ENCODE results near the gene SUMO4.
A peak's percentile ranks its signal among the peaks of the same experiment; 100 is the strongest.

Gene SUMO4

DNA sequence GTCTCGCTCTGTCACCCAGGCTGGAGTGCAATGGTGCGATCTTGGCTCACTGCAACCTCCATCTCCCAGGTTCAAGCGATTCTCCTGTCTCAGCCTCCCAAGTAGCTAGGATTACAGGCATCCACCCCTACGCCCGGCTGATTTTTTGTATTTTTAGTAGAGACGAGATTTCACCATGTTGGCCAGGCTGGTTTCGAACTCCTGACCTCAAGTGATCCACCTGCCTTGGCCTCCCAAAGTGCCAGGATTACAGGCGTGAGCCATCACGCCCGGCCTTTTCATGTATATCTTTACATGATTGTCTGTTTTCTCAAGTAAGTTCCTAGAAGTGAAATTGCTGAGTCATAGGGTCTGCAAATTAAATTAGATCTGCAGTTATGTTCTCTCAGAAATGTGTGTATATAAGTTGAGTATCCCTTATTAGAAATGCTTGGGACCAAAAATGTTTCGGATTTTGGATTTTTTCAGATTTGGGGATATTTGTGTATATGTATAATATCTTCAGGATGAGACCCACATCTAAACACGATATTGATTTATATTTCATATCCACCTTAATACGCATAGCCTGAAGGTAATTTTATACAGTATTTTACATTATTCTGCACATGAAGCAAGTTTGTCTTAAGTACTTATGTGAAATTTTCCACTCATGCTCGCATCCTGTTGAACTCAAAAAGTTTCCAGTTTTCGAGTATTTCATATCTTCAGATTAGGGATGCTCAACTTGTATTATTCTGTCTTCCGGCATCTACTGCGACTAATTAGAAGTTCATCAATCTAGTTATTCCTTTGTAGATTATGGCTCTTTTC, 42.1 kb upstream of the SUMO4 start:
- CTCF ChIA-PET: interaction anchor here (1.3 kb wide), 1 partner anchor 74 kb away, joined by 4 read pairs; no protein-coding TSS in a partner anchor
- no peak overlapping the region for H3K27ac ChIP-seq (ENCODE audit: extremely low read depth, low read depth, low read length)
- TF ChIP-seq ZNF624 (tag by site-specific recombination; IDR thresholded peaks at IDR 0.05) (no peak), ZFP37 (tag by site-specific recombination; IDR thresholded peaks at IDR 0.05) (peak; percentile 99), ZNF157 (tag by site-specific recombination; IDR thresholded peaks at IDR 0.05) (no peak)
- TF ChIP-seq, protein P1, sequence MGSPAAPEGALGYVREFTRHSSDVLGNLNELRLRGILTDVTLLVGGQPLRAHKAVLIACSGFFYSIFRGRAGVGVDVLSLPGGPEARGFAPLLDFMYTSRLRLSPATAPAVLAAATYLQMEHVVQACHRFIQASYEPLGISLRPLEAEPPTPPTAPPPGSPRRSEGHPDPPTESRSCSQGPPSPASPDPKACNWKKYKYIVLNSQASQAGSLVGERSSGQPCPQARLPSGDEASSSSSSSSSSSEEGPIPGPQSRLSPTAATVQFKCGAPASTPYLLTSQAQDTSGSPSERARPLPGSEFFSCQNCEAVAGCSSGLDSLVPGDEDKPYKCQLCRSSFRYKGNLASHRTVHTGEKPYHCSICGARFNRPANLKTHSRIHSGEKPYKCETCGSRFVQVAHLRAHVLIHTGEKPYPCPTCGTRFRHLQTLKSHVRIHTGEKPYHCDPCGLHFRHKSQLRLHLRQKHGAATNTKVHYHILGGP (tag by site-specific recombination; IDR thresholded peaks at IDR 0.05): peak; percentile 54; the same call in 1 of the 2 replicates
- peaks cover 0 to 2% of the 10 kb centered on the region in 2 experiments; a peak in 1 of 3 replicates for H3K36me3 ChIP-seq (ENCODE audit: control insufficient read depth in 2 of 2, insufficient read depth in 1 of 2, low read length in 2 of 2)
- no peak overlapping the region for H3K4me3 ChIP-seq (ENCODE audit: low read depth, low read length)
- no peaks in the 10 kb centered on the region for H3K9me3 ChIP-seq (ENCODE audit: control insufficient read depth, insufficient read depth, low read depth, low read length)
- POLR2A ChIA-PET: no interaction called here
- no peaks in the 10 kb centered on the region for H3K4me1 ChIP-seq (ENCODE audit: control insufficient read depth, insufficient read depth, low read length)

- H3K9me3 ChIP-seq (ENCODE audit: control insufficient read depth, insufficient read depth, low read depth, low read length): no peaks in the 10 kb centered on the region
- peaks cover 3% of the 10 kb centered on the region; the same call in 1 of the 2 replicates for H3K4me1 ChIP-seq (ENCODE audit: control insufficient read depth, insufficient read depth, low read length)
- H3K36me3 ChIP-seq (ENCODE audit: control insufficient read depth in 2 of 2, insufficient read depth in 1 of 2, low read length in 2 of 2): peaks cover 0 to 2% of the 10 kb centered on the region in 2 experiments; a peak in 1 of 3 replicates
- TF ChIP-seq ZNF112 (tag by site-specific recombination; IDR thresholded peaks at IDR 0.05): no peak
- no peak for TF ChIP-seq ZNF621 (tag by site-specific recombination; IDR thresholded peaks at IDR 0.05)
- no peak for TF ChIP-seq ZNF114 (tag by site-specific recombination; IDR thresholded peaks at IDR 0.05)
- TF ChIP-seq, protein P2, sequence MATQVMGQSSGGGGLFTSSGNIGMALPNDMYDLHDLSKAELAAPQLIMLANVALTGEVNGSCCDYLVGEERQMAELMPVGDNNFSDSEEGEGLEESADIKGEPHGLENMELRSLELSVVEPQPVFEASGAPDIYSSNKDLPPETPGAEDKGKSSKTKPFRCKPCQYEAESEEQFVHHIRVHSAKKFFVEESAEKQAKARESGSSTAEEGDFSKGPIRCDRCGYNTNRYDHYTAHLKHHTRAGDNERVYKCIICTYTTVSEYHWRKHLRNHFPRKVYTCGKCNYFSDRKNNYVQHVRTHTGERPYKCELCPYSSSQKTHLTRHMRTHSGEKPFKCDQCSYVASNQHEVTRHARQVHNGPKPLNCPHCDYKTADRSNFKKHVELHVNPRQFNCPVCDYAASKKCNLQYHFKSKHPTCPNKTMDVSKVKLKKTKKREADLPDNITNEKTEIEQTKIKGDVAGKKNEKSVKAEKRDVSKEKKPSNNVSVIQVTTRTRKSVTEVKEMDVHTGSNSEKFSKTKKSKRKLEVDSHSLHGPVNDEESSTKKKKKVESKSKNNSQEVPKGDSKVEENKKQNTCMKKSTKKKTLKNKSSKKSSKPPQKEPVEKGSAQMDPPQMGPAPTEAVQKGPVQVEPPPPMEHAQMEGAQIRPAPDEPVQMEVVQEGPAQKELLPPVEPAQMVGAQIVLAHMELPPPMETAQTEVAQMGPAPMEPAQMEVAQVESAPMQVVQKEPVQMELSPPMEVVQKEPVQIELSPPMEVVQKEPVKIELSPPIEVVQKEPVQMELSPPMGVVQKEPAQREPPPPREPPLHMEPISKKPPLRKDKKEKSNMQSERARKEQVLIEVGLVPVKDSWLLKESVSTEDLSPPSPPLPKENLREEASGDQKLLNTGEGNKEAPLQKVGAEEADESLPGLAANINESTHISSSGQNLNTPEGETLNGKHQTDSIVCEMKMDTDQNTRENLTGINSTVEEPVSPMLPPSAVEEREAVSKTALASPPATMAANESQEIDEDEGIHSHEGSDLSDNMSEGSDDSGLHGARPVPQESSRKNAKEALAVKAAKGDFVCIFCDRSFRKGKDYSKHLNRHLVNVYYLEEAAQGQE (tag by site-specific recombination; IDR thresholded peaks at IDR 0.05): no peak
- no peak for TF ChIP-seq SP2 (tag by site-specific recombination; IDR thresholded peaks at IDR 0.05)
- TF ChIP-seq YY1 (tag by site-specific recombination; IDR thresholded peaks at IDR 0.05): no peak
- TF ChIP-seq REPIN1 (tag by site-specific recombination; IDR thresholded peaks at IDR 0.05; ENCODE audit: low read depth): no peak
- TF ChIP-seq ZNF16 (tag by site-specific recombination; IDR thresholded peaks at IDR 0.05; ENCODE audit: low read depth): no peak
- TF ChIP-seq ZNF132 (tag by site-specific recombination; IDR thresholded peaks at IDR 0.05; ENCODE audit: borderline replicate concordance): no peak
- ChIA-PET CTCF (interaction anchor here (0.8 to 1.3 kb wide), 3 partner anchors 8 to 125 kb away, joined by 4 to 5 read pairs (median 4); no protein-coding TSS in a partner anchor), POLR2A (no interaction called here)
- H3K4me3 ChIP-seq (ENCODE audit: low read depth, low read length): no peak overlapping the region
- no peak overlapping the region for H3K27ac ChIP-seq (ENCODE audit: extremely low read depth, low read depth, low read length)
Measured at GRCh38 chr6:149359440-149359839, 40.6 kb upstream of the SUMO4 start.

DNA sequence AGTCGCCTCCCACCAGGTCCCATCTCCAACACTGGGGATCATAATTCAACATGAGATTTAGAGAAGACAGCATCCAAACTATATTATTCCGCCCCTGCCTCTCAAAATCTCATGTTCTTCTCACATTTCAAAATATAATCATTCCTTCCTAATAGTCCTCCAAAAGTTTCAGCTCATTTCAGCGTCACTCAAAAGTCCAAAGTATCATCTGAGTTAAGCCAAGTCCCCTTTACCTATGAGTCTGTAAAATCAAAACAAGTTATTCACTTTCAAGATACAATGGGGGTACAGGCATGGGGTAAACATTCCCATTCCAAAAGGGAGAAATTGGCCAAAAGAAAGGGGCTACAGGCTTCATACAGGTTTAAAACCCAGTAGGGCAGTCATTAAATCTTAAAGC, 39.5 kb upstream of the SUMO4 start:
- ChIA-PET POLR2A (no interaction called here), CTCF (no interaction called here)
- Histone ChIP-seq H3K4me1 (ENCODE audit: control insufficient read depth, insufficient read depth, low read length) (peaks cover 9% of the 10 kb centered on the region), H3K9me3 (ENCODE audit: control insufficient read depth, insufficient read depth, low read depth, low read length) (no peaks in the 10 kb centered on the region), H3K36me3 (ENCODE audit: control insufficient read depth in 2 of 2, insufficient read depth in 1 of 2, low read length in 2 of 2) (peaks cover 0 to 2% of the 10 kb centered on the region in 2 experiments; a peak in 1 of 3 replicates), H3K4me3 (ENCODE audit: low read depth, low read length) (no peak overlapping the region), H3K27ac (ENCODE audit: extremely low read depth, low read depth, low read length) (no peak overlapping the region)
- TF ChIP-seq ZNF398 (tag by site-specific recombination; IDR thresholded peaks at IDR 0.05): no peak
- no peak for TF ChIP-seq ZNF239 (tag by site-specific recombination; IDR thresholded peaks at IDR 0.05)
- TF ChIP-seq ZNF202 (tag by site-specific recombination; IDR thresholded peaks at IDR 0.05; ENCODE audit: borderline replicate concordance): no peak
- TF ChIP-seq FEZF1 (tag by site-specific recombination; IDR thresholded peaks at IDR 0.05): no peak
- no peak for TF ChIP-seq ZNF701 (tag by site-specific recombination; IDR thresholded peaks at IDR 0.05)
- TF ChIP-seq MEIS1 (CRISPR knock-in tag; IDR thresholded peaks at IDR 0.05; ENCODE audit: borderline replicate concordance): no peak
- TF ChIP-seq ZNF24 (tag by site-specific recombination; IDR thresholded peaks at IDR 0.05): no peak
- TF ChIP-seq, protein P3, sequence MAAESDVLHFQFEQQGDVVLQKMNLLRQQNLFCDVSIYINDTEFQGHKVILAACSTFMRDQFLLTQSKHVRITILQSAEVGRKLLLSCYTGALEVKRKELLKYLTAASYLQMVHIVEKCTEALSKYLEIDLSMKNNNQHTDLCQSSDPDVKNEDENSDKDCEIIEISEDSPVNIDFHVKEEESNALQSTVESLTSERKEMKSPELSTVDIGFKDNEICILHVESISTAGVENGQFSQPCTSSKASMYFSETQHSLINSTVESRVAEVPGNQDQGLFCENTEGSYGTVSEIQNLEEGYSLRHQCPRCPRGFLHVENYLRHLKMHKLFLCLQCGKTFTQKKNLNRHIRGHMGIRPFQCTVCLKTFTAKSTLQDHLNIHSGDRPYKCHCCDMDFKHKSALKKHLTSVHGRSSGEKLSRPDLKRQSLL (tag by site-specific recombination; IDR thresholded peaks at IDR 0.05): no peak
- TF ChIP-seq ZNF747 (tag by site-specific recombination; IDR thresholded peaks at IDR 0.05): no peak
- TF ChIP-seq ZFP37 (tag by site-specific recombination; IDR thresholded peaks at IDR 0.05): no peak
- TF ChIP-seq ZBTB8A (tag by site-specific recombination; IDR thresholded peaks at IDR 0.05): no peak
